Mucosa of descending colon (tissue), 3 donors: ENCODE measurements around the gene CARD19. TPM values are rescaled to one million over a fixed set of nuclear protein-coding genes. Genes with fewer than 3 reads are reported as not detected.
A peak's percentile ranks its signal among the peaks of the same experiment; 100 is the strongest.

Source experiments
- ATAC-seq: fragments of 200-7000 bp; cut with Tn5 transposase; one replicate; pipeline ENCODE4 v1.9.1; 2020; ENCODE audit warnings: mild to moderate bottlenecking, moderate library complexity
- DNase-seq, 3 donors: peaks; one replicate each; pipeline ENCODE4 v3.0.0-alpha.2; 2020
- H3K36me3 ChIP-seq: fragments of 200-600 bp; one replicate; pipeline ENCODE4 v1.8.0; 2021; ENCODE audit warnings: low read depth, mild to moderate bottlenecking
- H3K4me1 ChIP-seq: fragments of 200-600 bp; one replicate; pipeline ENCODE4 v1.8.0; 2021; ENCODE audit warnings: low read depth, mild to moderate bottlenecking
- H3K4me3 ChIP-seq: fragments of 200-600 bp; one replicate; pipeline ENCODE4 v1.8.0; 2021; ENCODE audit warnings: mild to moderate bottlenecking
- H3K9me3 ChIP-seq: fragments of 200-600 bp; one replicate; pipeline ENCODE4 v1.8.0; 2021; ENCODE audit warnings: mild to moderate bottlenecking
- CTCF ChIP-seq: fragments of 200-600 bp; IDR thresholded peaks from one replicate; pipeline ENCODE4 v1.8.0; 2022; ENCODE audit warnings: antibody characterized with exemption, mild to moderate bottlenecking
- intact Hi-C, 2 donors: fragments of 100-400 bp; cut with DNase I in 1 of 2; cut with micrococcal nuclease in 1 of 2; formaldehyde crosslinking; loops; one replicate each; pipeline versions ENCODE4 v1.11.0 to v1.11.1; 2022; cut with DNase I, micrococcal nuclease
- total RNA-seq, 3 donors: library from RNA; stranded (reverse); fragmentation: NEBNext Ultra II Directional in 2 of 3; extraction: Animal tissue kit (Norgen Biotek cat#: 25700) in 2 of 3; gene quantifications; one replicate each; pipeline versions ENCODE4 v1.2.1 to v1.2.4, GENCODE V29; 2021 to 2023
- donor health status: DM: no; HTN: no; CAD: no; lungs with moderate emphysema.
- donor health status: DM: no; HTN: no; CAD: no.
- donor health status: DM: no; HTN: yes; CAD: no.

The CARD19 gene
- total RNA-seq, 3 donors from 2014 or later = 39.1 to 47.8 (median 44.2) TPM

- Histone ChIP-seq H3K4me3 (no peak overlapping the region), H3K4me1 (no peaks in the 10 kb centered on the region), H3K36me3 (no peaks in the 10 kb centered on the region), H3K9me3 (no peaks in the 10 kb centered on the region)
- peak; percentile 34 for ATAC-seq
- no peak for DNase-seq
- no peak for TF ChIP-seq CTCF
- intact Hi-C loops = no loop called here
These were observed 24.6 kb upstream of the CARD19 start for GRCh38 chr9:93071464-93071863.

- no peaks in the 10 kb centered on the region for H3K9me3 ChIP-seq
- no peak overlapping the region for H3K4me3 ChIP-seq
- peak in 1 of 3 donors; percentile 58 for DNase-seq
- TF ChIP-seq CTCF = no peak
- no peaks in the 10 kb centered on the region for H3K36me3 ChIP-seq
- H3K4me1 ChIP-seq = no peaks in the 10 kb centered on the region
- intact Hi-C loops = no loop called here
- ATAC-seq = peak; percentile 31
These were observed 23.6 kb upstream of the CARD19 start for GRCh38 chr9:93072383-93072795.

DNA sequence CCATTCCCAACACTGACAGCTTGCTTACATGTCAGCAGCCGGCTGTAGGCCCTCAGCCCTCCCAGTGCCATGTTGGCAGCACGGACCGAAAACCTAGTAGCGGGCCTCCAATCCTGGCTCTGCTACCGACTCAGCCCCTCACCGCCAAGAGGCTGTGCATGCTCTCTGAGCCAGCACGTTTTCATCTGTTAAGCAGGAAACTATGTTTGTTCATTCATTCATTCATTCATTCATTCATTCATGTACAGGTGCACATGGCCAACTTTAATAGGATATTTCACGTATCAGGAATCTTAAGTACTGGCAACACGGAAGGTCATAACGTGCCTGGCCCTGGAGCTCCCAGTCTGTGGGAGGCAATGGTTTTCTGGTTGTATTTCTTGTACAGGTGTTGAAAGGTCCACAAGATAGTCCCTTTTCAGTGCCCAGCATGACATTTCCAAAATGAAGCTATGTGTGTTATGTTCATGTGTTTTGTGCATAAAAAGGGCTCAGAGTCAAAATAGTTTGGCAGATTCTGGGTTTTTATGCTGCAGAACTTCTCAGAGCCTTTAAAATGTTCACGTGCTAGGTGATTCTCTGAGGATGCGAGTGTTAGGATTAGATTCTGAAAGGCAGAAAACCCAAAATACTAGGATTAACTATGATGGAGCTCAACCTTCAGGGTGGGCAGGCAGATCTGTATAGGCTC, 19.8 kb upstream of the CARD19 start:
- ATAC-seq = no peak
- intact Hi-C loops = no loop called here
- no peak for DNase-seq
- no peaks in the 10 kb centered on the region for H3K4me1 ChIP-seq
- H3K4me3 ChIP-seq = no peak overlapping the region
- no peaks in the 10 kb centered on the region for H3K9me3 ChIP-seq
- H3K36me3 ChIP-seq = no peaks in the 10 kb centered on the region
- TF ChIP-seq CTCF = no peak

GRCh38 chr9:93076792-93077128, 19.3 kb upstream of the CARD19 start:
- Histone ChIP-seq H3K9me3 (no peaks in the 10 kb centered on the region), H3K4me3 (no peak overlapping the region), H3K36me3 (no peaks in the 10 kb centered on the region), H3K4me1 (no peaks in the 10 kb centered on the region)
- intact Hi-C loops = no loop called here
- DNase-seq = peak in 1 of 3 donors; percentile 1
- no peak for ATAC-seq
- no peak for TF ChIP-seq CTCF

- no peak for TF ChIP-seq CTCF
- no peaks in the 10 kb centered on the region for H3K9me3 ChIP-seq
- no peaks in the 10 kb centered on the region for H3K4me1 ChIP-seq
- no peak overlapping the region for H3K4me3 ChIP-seq
- H3K36me3 ChIP-seq = no peaks in the 10 kb centered on the region
- DNase-seq (no peak), ATAC-seq (no peak)
- intact Hi-C loops = no loop called here
These were observed 18.6 kb upstream of the CARD19 start for GRCh38 chr9:93077367-93077766.

- TF ChIP-seq CTCF = no peak
- ATAC-seq (no peak), DNase-seq (peak in 2 of 3 donors; percentile 16 to 31)
- Histone ChIP-seq H3K9me3 (no peaks in the 10 kb centered on the region), H3K4me3 (no peak overlapping the region), H3K4me1 (no peaks in the 10 kb centered on the region), H3K36me3 (no peaks in the 10 kb centered on the region)
- intact Hi-C loops = no loop called here
These were observed 18.2 kb upstream of the CARD19 start for GRCh38 chr9:93077811-93078210.
